Stimulated activated CD4-positive, alpha-beta T cell treated with anti-CD3 and anti-CD28 coated beads, Interleukin-12 subunit alpha, Interleukin-12 subunit beta, amount 100 ng/mL, for 4 hours (primary cell): ENCODE measurements around the gene TNC.

ENCODE experiments used
- DNase-seq: peaks from one replicate; pipeline ENCODE4 v3.0.0-alpha.2; 2020

TNC gene

GRCh38 chr9:115093520-115093919, 24.4 kb downstream of the TNC start:
- no peak for DNase-seq

GRCh38 chr9:115090486-115090885, 27.5 kb downstream of the TNC start:
- DNase-seq: no peak

- DNase-seq: no peak
Observed at GRCh38 chr9:115088860-115089259, 29.1 kb downstream of the TNC start.

GRCh38 chr9:115086886-115087285, 31.1 kb downstream of the TNC start:
- no peak for DNase-seq

GRCh38 chr9:115086461-115086860, 31.5 kb downstream of the TNC start:
- DNase-seq: no peak

- DNase-seq: no peak
Observed at GRCh38 chr9:115085773-115086377, 32.1 kb downstream of the TNC start.

GRCh38 chr9:115084709-115085108, 33.2 kb downstream of the TNC start:
- no peak for DNase-seq

- DNase-seq: no peak
Observed at GRCh38 chr9:115084157-115084556, 33.8 kb downstream of the TNC start.

- no peak for DNase-seq
Observed at GRCh38 chr9:115080242-115080641, 37.7 kb downstream of the TNC start.

- no peak for DNase-seq
Observed at GRCh38 chr9:115079156-115079555, 38.8 kb downstream of the TNC start.

- DNase-seq: no peak
Observed at GRCh38 chr9:115073456-115073855, 44.5 kb downstream of the TNC start.

GRCh38 chr9:115071176-115071575, 46.8 kb downstream of the TNC start:
- no peak for DNase-seq

GRCh38 chr9:115069771-115070170, 48.2 kb downstream of the TNC start:
- no peak for DNase-seq

GRCh38 chr9:115069302-115069701, 48.7 kb downstream of the TNC start:
- DNase-seq: no peak

GRCh38 chr9:115068031-115068430, 49.9 kb downstream of the TNC start:
- DNase-seq: no peak

- no peak for DNase-seq
Observed at GRCh38 chr9:115063058-115063845, 54.7 kb downstream of the TNC start.

- no peak for DNase-seq
Observed at GRCh38 chr9:115058684-115059315, 59.2 kb downstream of the TNC start.

GRCh38 chr9:115058175-115058574, 59.8 kb downstream of the TNC start:
- no peak for DNase-seq

GRCh38 chr9:115057559-115057958, 60.4 kb downstream of the TNC start:
- no peak for DNase-seq

GRCh38 chr9:115050002-115050490, 67.9 kb downstream of the TNC start:
- DNase-seq: no peak

- no peak for DNase-seq
Observed at GRCh38 chr9:115046824-115047223, 71.1 kb downstream of the TNC start.

- no peak for DNase-seq
Observed at GRCh38 chr9:115046199-115046598, 71.8 kb downstream of the TNC start.

- DNase-seq: no peak
Observed at GRCh38 chr9:115043632-115044031, 74.3 kb downstream of the TNC start.
